ENCODE measurements around the gene RAPGEF4.

DNA sequence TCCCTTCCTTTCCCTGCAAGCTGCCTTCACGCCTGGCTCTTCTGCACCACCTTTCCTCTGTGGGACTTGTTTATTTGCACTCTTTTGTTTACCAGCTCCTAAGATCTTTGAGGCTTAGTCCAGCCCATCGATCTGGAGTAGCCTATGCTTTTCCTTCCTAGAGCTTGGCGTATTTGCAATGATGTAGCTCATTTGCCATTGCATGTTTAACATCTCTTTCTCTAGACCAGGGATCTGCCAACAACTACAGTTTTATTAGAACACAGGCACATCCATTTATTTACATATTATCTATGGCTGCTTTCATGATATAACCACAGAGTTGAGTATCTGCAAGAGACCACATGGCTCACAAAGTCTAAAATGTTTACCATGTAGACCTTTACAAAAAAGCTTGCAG lies 150.4 kb downstream of the RAPGEF4 start:
- TF ChIP-seq, protein P1, sequence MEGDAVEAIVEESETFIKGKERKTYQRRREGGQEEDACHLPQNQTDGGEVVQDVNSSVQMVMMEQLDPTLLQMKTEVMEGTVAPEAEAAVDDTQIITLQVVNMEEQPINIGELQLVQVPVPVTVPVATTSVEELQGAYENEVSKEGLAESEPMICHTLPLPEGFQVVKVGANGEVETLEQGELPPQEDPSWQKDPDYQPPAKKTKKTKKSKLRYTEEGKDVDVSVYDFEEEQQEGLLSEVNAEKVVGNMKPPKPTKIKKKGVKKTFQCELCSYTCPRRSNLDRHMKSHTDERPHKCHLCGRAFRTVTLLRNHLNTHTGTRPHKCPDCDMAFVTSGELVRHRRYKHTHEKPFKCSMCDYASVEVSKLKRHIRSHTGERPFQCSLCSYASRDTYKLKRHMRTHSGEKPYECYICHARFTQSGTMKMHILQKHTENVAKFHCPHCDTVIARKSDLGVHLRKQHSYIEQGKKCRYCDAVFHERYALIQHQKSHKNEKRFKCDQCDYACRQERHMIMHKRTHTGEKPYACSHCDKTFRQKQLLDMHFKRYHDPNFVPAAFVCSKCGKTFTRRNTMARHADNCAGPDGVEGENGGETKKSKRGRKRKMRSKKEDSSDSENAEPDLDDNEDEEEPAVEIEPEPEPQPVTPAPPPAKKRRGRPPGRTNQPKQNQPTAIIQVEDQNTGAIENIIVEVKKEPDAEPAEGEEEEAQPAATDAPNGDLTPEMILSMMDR (IDR thresholded peaks at IDR 0.05) = no peak
- TF ChIP-seq POLR2A (IDR thresholded peaks at IDR 0.05) = no peak

Measured in Peyer's patch (tissue), 4 donors.